HCT116 (cell line): ENCODE results near the gene MFGE8. TPM values are rescaled to one million over a fixed set of nuclear protein-coding genes. Genes with fewer than 3 reads are reported as not detected.

Source experiments
- ATAC-seq: fragments of 200-7000 bp; cut with Tn5 transposase; 2 replicates; pipeline ENCODE4 v1.9.1; 2020; ENCODE audit warnings: mild to moderate bottlenecking, moderate library complexity
- BruUV-seq: library from RNA; stranded (reverse); fragments of 400-500 nt; replicated peaks from 2 replicates; lab custom pipeline; 2021; lab: Mats Ljungman, UMichigan
- CTCF ChIA-PET: fragments of 300-600 bp; sonication (Branson Sonifier 250); formaldehyde crosslinking; loops from one replicate; lab custom pipeline; 2021; ENCODE audit warnings: antibody characterized with exemption; lab: Charles Lee
- POLR2A ChIA-PET: fragments of 300-600, 350-600 bp; sonication (Branson Sonifier 250); formaldehyde crosslinking; loops from one replicate; lab custom pipeline; 2021; ENCODE audit warnings: antibody characterized with exemption; lab: Charles Lee
- RAD21 ChIA-PET, 2 experiments: fragments of 300-600 bp; sonication (Branson Sonifier 250); formaldehyde crosslinking; loops; one replicate each; lab custom pipeline; 2023; ENCODE audit warnings: low total read pairs in 2 of 2; ENCODE audit not compliant: uncharacterized antibody in 2 of 2, unreplicated experiment in 2 of 2, low non-redundant PET in 1 of 2; lab: Charles Lee
- DNase-seq: peaks from one replicate; pipeline ENCODE4 v3.0.0-alpha.2; 2010; ENCODE audit warnings: low read depth, low spot score
- H2AFZ ChIP-seq: fragments of 200-600 bp; shearing (Covaris generic), sonication (generic); 2 replicates; pipeline ENCODE4 v1.6.1; 2017; ENCODE audit warnings: low read depth, mixed run types, mixed read lengths, antibody characterized with exemption, low read length; ENCODE audit not compliant: poor library complexity, severe bottlenecking
- H3K27ac ChIP-seq: 2 replicates; pipeline ENCODE4 v1.5.1; 2012; ENCODE audit warnings: low read depth, low read length
- H3K27me3 ChIP-seq: fragments of 200-600 bp; sonication (generic); 2 replicates; pipeline ENCODE4 v1.6.1; 2016; ENCODE audit warnings: mixed run types, low read length, mixed read lengths; ENCODE audit not compliant: insufficient read depth
- H3K36me3 ChIP-seq, 2 experiments: fragments of 200-500 bp in 1 of 2; fragments of 200-600 bp in 1 of 2; sonication (Bioruptor generic) in 1 of 2; sonication (generic) in 1 of 2; 2 replicates each; pipeline versions ENCODE4 v1.5.1 to v1.6.1; 2014 to 2016; ENCODE audit warnings: low read length in 2 of 2, inconsistent platforms in 1 of 2, mixed read lengths in 1 of 2, mixed run types in 1 of 2; ENCODE audit not compliant: insufficient read depth in 2 of 2, control insufficient read depth in 1 of 2
- H3K4me1 ChIP-seq, 2 experiments: fragments of 200-600 bp in 1 of 2; sonication (generic) in 1 of 2; 2 replicates each; pipeline versions ENCODE4 v1.5.1 to v1.6.1; 2012 to 2017; ENCODE audit warnings: low read length in 2 of 2, inconsistent platforms in 1 of 2, mild to moderate bottlenecking in 1 of 2, mixed read lengths in 1 of 2, mixed run types in 1 of 2, moderate library complexity in 1 of 2; ENCODE audit not compliant: insufficient read depth in 2 of 2, control insufficient read depth in 1 of 2
- H3K4me2 ChIP-seq: fragments of 200-600 bp; sonication (generic); 2 replicates; pipeline ENCODE4 v1.6.1; 2017; ENCODE audit warnings: mixed run types, low read length, mixed read lengths
- H3K4me3 ChIP-seq, 2 experiments: fragments of 200-600 bp in 1 of 2; sonication (generic) in 1 of 2; replicated peaks in 1 of 2; 2 replicates each; pipeline ENCODE4 v1.5.1; 2011 to 2016; ENCODE audit warnings: low read length in 2 of 2, control low read depth in 1 of 2, low read depth in 1 of 2, mild to moderate bottlenecking in 1 of 2, mixed read lengths in 1 of 2, mixed run types in 1 of 2
- H3K79me2 ChIP-seq: fragments of 200-600 bp; sonication (generic); 2 replicates; pipeline ENCODE4 v1.6.1; 2017; ENCODE audit warnings: mild to moderate bottlenecking, mixed run types, low read length, moderate library complexity, mixed read lengths; ENCODE audit not compliant: insufficient read depth
- H3K9ac ChIP-seq: fragments of 200-600 bp; sonication (generic); 2 replicates; pipeline ENCODE4 v1.6.1; 2016; ENCODE audit warnings: low read length, mixed read lengths
- H3K9me2 ChIP-seq: fragments of 200-600 bp; sonication (generic), shearing (Covaris generic); 2 replicates; pipeline ENCODE4 v1.6.1; 2017; ENCODE audit warnings: mixed run types, mild to moderate bottlenecking, moderate library complexity; ENCODE audit not compliant: insufficient read depth
- H3K9me3 ChIP-seq, 2 experiments: fragments of 200-500 bp in 1 of 2; fragments of 200-600 bp in 1 of 2; sonication (Bioruptor generic) in 1 of 2; sonication (generic) in 1 of 2; 2 replicates each; pipeline ENCODE4 v1.6.1; 2014 to 2017; ENCODE audit warnings: low read length in 2 of 2, mixed read lengths in 2 of 2, inconsistent platforms in 1 of 2, low read depth in 1 of 2, mild to moderate bottlenecking in 1 of 2, mixed run types in 1 of 2, moderate library complexity in 1 of 2; ENCODE audit not compliant: control insufficient read depth in 1 of 2, insufficient read depth in 1 of 2
- H4K20me1 ChIP-seq: fragments of 200-600 bp; sonication (generic), shearing (Covaris generic); 2 replicates; pipeline ENCODE4 v1.6.1; 2017; ENCODE audit warnings: mixed run types, mild to moderate bottlenecking, moderate library complexity; ENCODE audit not compliant: insufficient read depth
- CTCF ChIP-seq, 3 experiments: fragments of 200-600 bp in 1 of 3; sonication (generic) in 1 of 3; IDR thresholded peaks in 2 of 3; conservative IDR thresholded peaks in 1 of 3; 2 replicates each; pipeline ENCODE4 v1.5.1; 2012 to 2017; ENCODE audit warnings: low read depth in 2 of 3, low read length in 2 of 3, antibody characterized with exemption in 1 of 3, borderline replicate concordance in 1 of 3, control low read depth in 1 of 3, mild to moderate bottlenecking in 1 of 3, mixed read lengths in 1 of 3, mixed run types in 1 of 3, moderate library complexity in 1 of 3; ENCODE audit not compliant: insufficient read depth in 1 of 3
- EGR1 ChIP-seq: IDR thresholded peaks from 2 replicates; pipeline ENCODE4 v1.6.1; 2012; ENCODE audit warnings: low read depth
- ELF1 ChIP-seq: IDR thresholded peaks from 2 replicates; pipeline ENCODE4 v1.6.1; 2012; ENCODE audit warnings: low read depth, borderline replicate concordance
- FOSL1 ChIP-seq: IDR thresholded peaks from 2 replicates; pipeline ENCODE4 v1.6.1; 2012; ENCODE audit warnings: low read depth
- POLR2AphosphoS5 ChIP-seq: IDR thresholded peaks from 2 replicates; pipeline ENCODE4 v1.6.1; 2011; ENCODE audit warnings: mild to moderate bottlenecking, low read depth, low read length, moderate library complexity
- SIN3A ChIP-seq: IDR thresholded peaks from 2 replicates; pipeline ENCODE4 v1.6.1; 2012; ENCODE audit warnings: low read depth
- ZNF274 ChIP-seq: fragments of 200-500 bp; sonication (Bioruptor generic); IDR thresholded peaks from 2 replicates; pipeline ENCODE4 v1.6.1; 2014; ENCODE audit warnings: mild to moderate bottlenecking, low read depth, low read length, inconsistent platforms
- intact Hi-C: fragments of 100-400 bp; cut with micrococcal nuclease; formaldehyde crosslinking; loops from 2 replicates; pipeline ENCODE4 v1.10.0; 2022
- total RNA-seq: library from RNA; stranded (reverse); gene quantifications from one replicate; pipeline ENCODE4 v1.2.1, GENCODE V29; 2021; ENCODE audit not compliant: unreplicated experiment
- TF ChIP-seq, protein P1 (sequence below): IDR thresholded peaks from 2 replicates; pipeline ENCODE4 v1.6.1; 2012

Gene MFGE8
- total RNA-seq, 1 experiment from 2014 or later, result 70.7 TPM

DNA sequence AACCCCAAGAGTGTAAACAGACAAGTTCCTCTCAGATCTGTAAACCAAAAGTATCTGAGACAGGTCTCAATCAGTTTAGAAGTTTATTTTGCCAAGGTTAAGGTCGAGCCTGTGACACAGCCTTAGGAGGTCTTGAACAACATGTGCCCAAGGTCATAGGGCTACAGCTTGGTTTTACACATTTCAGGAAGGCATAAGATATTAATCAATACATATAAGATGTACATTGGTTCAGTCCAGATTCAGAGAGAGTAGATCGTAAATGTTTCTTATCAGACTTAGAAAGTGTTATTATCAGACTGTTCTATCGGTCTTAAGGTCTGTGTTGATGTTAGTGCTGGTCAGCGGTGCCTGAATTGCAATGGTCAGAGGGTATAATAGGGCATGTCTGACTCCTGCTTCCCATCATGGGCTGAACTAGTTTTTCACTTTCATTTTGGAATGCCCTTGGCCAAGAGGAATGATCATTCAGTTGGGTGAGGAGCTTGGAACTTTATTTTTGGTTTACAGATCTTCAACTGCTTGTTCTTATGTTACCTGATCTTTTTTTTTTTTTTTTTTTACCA, 27.0 kb upstream of the MFGE8 start:
- CTCF ChIA-PET, result no interaction called here
- no peaks in the 10 kb centered on the region for H3K9me2 ChIP-seq
- no TSS peak for BruUV-seq

More for the DNA sequence above, 27.0 kb upstream of the MFGE8 start:
- Histone ChIP-seq H3K27me3 (no peaks in the 10 kb centered on the region), H2AFZ (no peak overlapping the region), H3K4me1 (no peaks in the 10 kb centered on the region), H3K4me3 (no peak overlapping the region), H3K9ac (no peak overlapping the region), H3K9me3 (no peaks in the 10 kb centered on the region), H3K27ac (no peak overlapping the region), H3K36me3 (no peaks in the 10 kb centered on the region), H4K20me1 (no peaks in the 10 kb centered on the region), H3K4me2 (no peak overlapping the region), H3K79me2 (no peaks in the 10 kb centered on the region)
- RAD21 ChIA-PET, result no interaction called here
- no peak for DNase-seq
- intact Hi-C loops, result no loop called here
- TF ChIP-seq SIN3A (no peak), CTCF (IDR thresholded peaks at IDR 0.05 in 2 of 3, conservative IDR thresholded peaks at IDR 0.05 in 1 of 3; ENCODE audit: borderline replicate concordance in 1 of 3, insufficient read depth in 1 of 3, low read depth in 2 of 3, low read length in 2 of 3) (no peak), ZNF274 (no peak), POLR2AphosphoS5 (no peak), FOSL1 (no peak), ELF1 (no peak), EGR1 (no peak)
- TF ChIP-seq, protein P1, sequence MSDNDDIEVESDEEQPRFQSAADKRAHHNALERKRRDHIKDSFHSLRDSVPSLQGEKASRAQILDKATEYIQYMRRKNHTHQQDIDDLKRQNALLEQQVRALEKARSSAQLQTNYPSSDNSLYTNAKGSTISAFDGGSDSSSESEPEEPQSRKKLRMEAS, result no peak
- no peak for ATAC-seq
- POLR2A ChIA-PET, result no interaction called here
